Stomach (tissue), 9 donors: ENCODE results near the gene CLCN1. TPM values are rescaled to one million over a fixed set of nuclear protein-coding genes. Genes with fewer than 3 reads are reported as not detected.

ENCODE experiments used
- DNase-seq, 2 donors: peaks; one replicate each; pipeline versions ENCODE4 v3.0.0 to v3.0.0-alpha.2; 2013 to 2019
- H3K27ac ChIP-seq, 5 donors: fragments of 200-600 bp in 4 of 5; sonication (generic) in 4 of 5; one replicate each; pipeline ENCODE4 v1.5.1; 2013 to 2019; ENCODE audit warnings: mild to moderate bottlenecking in 1 of 5, moderate library complexity in 1 of 5
- H3K27me3 ChIP-seq, 3 donors: fragments of 200-600 bp; sonication (generic); one replicate each; pipeline ENCODE4 v1.5.1; 2017 to 2019; ENCODE audit warnings: mixed run types in 1 of 3
- H3K36me3 ChIP-seq, 4 donors: fragments of 200-600 bp; sonication (generic); 1 replicate in 3 of 4; 2 replicates in 1 of 4; pipeline ENCODE4 v1.5.1; 2016 to 2019
- H3K4me1 ChIP-seq, 4 donors: fragments of 200-600 bp; sonication (generic); one replicate each; pipeline ENCODE4 v1.5.1; 2016 to 2019
- H3K4me3 ChIP-seq, 4 donors: fragments of 200-600 bp; sonication (generic) in 3 of 4; one replicate each; pipeline ENCODE4 v1.5.1; 2016 to 2019; ENCODE audit warnings: mild to moderate bottlenecking in 1 of 4
- H3K9me3 ChIP-seq, 4 donors: fragments of 200-600 bp; sonication (generic); one replicate each; pipeline ENCODE4 v1.5.1; 2016 to 2019
- CTCF ChIP-seq, 7 experiments: fragments of 450-650 bp in 4 of 7; fragments of 200-600 bp in 3 of 7; sonication (generic) in 3 of 7; IDR thresholded peaks; one replicate each; pipeline ENCODE4 v1.5.1; 2016 to 2019; ENCODE audit warnings: antibody characterized with exemption in 7 of 7, control low read depth in 2 of 7, mild to moderate bottlenecking in 1 of 7
- EP300 ChIP-seq: sonication (generic); formaldehyde crosslinking; IDR thresholded peaks from one replicate; pipeline ENCODE4 v1.6.1; 2017; ENCODE audit warnings: antibody characterized with exemption
- POLR2A ChIP-seq, 4 donors: fragments of 450-650 bp; IDR thresholded peaks; one replicate each; pipeline ENCODE4 v1.6.1; 2016; ENCODE audit warnings: antibody characterized with exemption in 4 of 4, control low read depth in 2 of 4, mild to moderate bottlenecking in 1 of 4, moderate library complexity in 1 of 4
- POLR2AphosphoS5 ChIP-seq, 3 donors: sonication (generic); formaldehyde crosslinking; IDR thresholded peaks; one replicate each; pipeline ENCODE4 v1.6.1; 2016; ENCODE audit warnings: antibody characterized with exemption in 3 of 3
- WGBS, 5 donors: extraction: QIAGEN DNeasy Blood & Tissue Kit in 3 of 5; methylation state at CpG; one replicate each; pipeline versions ENCODE4 v1.1.5 to v1.1.7; 2013 to 2018; 5-methylcytosine and 5-hydroxymethylcytosine counted together
- intact Hi-C: fragments of 100-400 bp; cut with DNase I; formaldehyde crosslinking; loops from one replicate; pipeline ENCODE4 v1.15.1; 2023; ENCODE audit warnings: low total_unique reads
- polyA plus RNA-seq, 3 donors: library from polyadenylated mRNA; stranded (reverse); fragments of 200-250 nt; gene quantifications; one replicate each; pipeline ENCODE4 v1.2.3, GENCODE V29; 2013
- total RNA-seq, 5 donors: library from RNA; depleted of rRNA; stranded (reverse); fragments of >200 nt; gene quantifications; one replicate each; pipeline versions ENCODE4 v1.1.0 to v1.2.3, GENCODE V29; 2014 to 2016
- donor health status: healthy with polysubstance abuse.
- donor health status: Bipolar disorder and iron deficiency.
- donor health status: healthy.

The CLCN1 gene
- total and polyA plus RNA-seq, 8 donors = 0.28 TPM; not detected in 7

GRCh38 chr7:143385891-143386781 lies 70.2 kb downstream of the CLCN1 start:
- H3K27me3 ChIP-seq = no peaks in the 10 kb centered on the region
- peaks cover 31 to 70% (median 43%) of the 10 kb centered on the region in 4 donors for H3K36me3 ChIP-seq
- H3K27ac ChIP-seq = peak overlapping the region in 4 of 5 donors; percentile 15 to 100 (median 98)
- DNase-seq = peak in 1 of 2 donors; percentile 58
- no peaks in the 10 kb centered on the region for H3K9me3 ChIP-seq
- TF ChIP-seq POLR2AphosphoS5 (IDR thresholded peaks at IDR 0.05) (no peak), CTCF (IDR thresholded peaks at IDR 0.05) (no peak), EP300 (no peak), POLR2A (IDR thresholded peaks at IDR 0.05) (no peak)
- H3K4me3 ChIP-seq = peak overlapping the region; percentile 4 to 95 (median 42)
- 55 to 63% (median 58%) methylated on average over 19 of the region's 19 CpGs for WGBS, 5 donors
- intact Hi-C loops = no loop called here
- H3K4me1 ChIP-seq = peaks cover 54 to 93% (median 70%) of the 10 kb centered on the region in 4 donors

- H3K4me1 ChIP-seq = peaks cover 58 to 100% (median 81%) of the 10 kb centered on the region in 4 donors
Observed at GRCh38 chr7:143387156-143387975, 71.5 kb downstream of the CLCN1 start.

DNA sequence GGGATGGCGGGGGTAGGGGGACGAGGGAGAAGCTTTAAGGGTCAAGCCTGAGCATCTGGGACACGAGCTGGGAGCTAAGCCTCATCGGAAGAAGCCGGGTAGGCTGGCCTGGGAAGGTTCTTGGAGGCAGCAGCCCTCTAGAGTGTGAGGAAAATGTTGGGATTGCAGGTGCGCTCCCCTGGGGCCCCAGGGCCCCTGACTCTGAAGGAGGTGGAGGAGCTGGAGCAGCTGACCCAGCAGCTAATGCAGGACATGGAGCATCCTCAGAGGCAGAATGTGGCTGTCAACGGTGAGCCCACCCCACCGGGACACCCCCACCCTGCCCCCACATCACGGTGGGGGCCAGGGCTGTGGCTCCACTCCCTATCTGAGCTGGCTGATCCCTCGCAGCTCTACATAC lies 72.1 kb downstream of the CLCN1 start:
- no peak overlapping the region for H3K4me3 ChIP-seq

More at GRCh38 chr7:143387156-143387975, 71.5 kb downstream of the CLCN1 start:
- DNase-seq = no peak
- Histone ChIP-seq H3K36me3 (peaks cover 35 to 79% (median 48%) of the 10 kb centered on the region in 4 donors), H3K27ac (peak overlapping the region in 3 of 5 donors; percentile 23 to 100 (median 99)), H3K4me3 (peak overlapping the region in 1 of 4 donors; percentile 78), H3K27me3 (no peaks in the 10 kb centered on the region), H3K9me3 (no peaks in the 10 kb centered on the region)
- 73 to 89% (median 84%) methylated on average over 18 to 23 of the region's 23 CpGs for WGBS, 5 donors
- TF ChIP-seq POLR2A (IDR thresholded peaks at IDR 0.05) (no peak), CTCF (IDR thresholded peaks at IDR 0.05) (no peak), POLR2AphosphoS5 (IDR thresholded peaks at IDR 0.05) (no peak), EP300 (no peak)
- intact Hi-C loops = no loop called here

DNA sequence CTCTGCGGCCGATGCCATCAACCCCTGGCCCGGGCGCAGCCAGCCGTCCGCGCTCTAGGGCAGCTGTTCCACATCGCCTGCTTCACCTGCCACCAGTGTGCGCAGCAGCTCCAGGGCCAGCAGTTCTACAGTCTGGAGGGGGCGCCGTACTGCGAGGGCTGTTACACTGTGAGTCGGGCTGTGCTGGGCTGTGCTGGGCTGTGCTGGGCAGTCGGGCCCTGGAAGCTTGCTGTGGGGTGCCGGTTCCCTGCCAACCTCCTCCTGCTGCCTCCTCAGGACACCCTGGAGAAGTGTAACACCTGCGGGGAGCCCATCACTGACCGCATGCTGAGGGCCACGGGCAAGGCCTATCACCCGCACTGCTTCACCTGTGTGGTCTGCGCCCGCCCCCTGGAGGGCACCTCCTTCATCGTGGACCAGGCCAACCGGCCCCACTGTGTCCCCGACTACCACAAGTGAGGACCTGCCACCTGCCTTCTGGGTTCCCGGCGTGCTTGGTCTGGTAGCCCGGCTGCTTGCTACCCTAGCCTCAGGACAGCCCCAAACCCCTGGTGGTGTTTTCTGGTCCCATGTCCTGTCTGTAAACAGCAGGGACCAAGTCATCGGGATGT lies 72.7 kb downstream of the CLCN1 start:
- TF ChIP-seq POLR2A (IDR thresholded peaks at IDR 0.05) (no peak), EP300 (no peak), POLR2AphosphoS5 (IDR thresholded peaks at IDR 0.05) (no peak), CTCF (IDR thresholded peaks at IDR 0.05) (no peak)
- Histone ChIP-seq H3K36me3 (peaks cover 40 to 77% (median 53%) of the 10 kb centered on the region in 4 donors), H3K4me1 (peaks cover 58 to 100% (median 81%) of the 10 kb centered on the region in 4 donors), H3K27ac (peak overlapping the region in 3 of 5 donors; percentile 20 to 99 (median 87)), H3K9me3 (no peaks in the 10 kb centered on the region), H3K4me3 (no peak overlapping the region), H3K27me3 (no peaks in the 10 kb centered on the region)
- DNase-seq = no peak
- intact Hi-C loops = no loop called here
- WGBS, 5 donors = 87 to 94% (median 91%) methylated on average over 18 to 28 of the region's 28 CpGs

More for the DNA sequence above, 72.1 kb downstream of the CLCN1 start:
- intact Hi-C loops = no loop called here
- peaks cover 40 to 79% (median 51%) of the 10 kb centered on the region in 4 donors for H3K36me3 ChIP-seq
- H3K4me1 ChIP-seq = peaks cover 58 to 100% (median 81%) of the 10 kb centered on the region in 4 donors
- TF ChIP-seq EP300 (no peak), POLR2AphosphoS5 (IDR thresholded peaks at IDR 0.05) (no peak), POLR2A (IDR thresholded peaks at IDR 0.05) (no peak)
- no peaks in the 10 kb centered on the region for H3K27me3 ChIP-seq
- DNase-seq = no peak
- WGBS, 5 donors = 73 to 87% (median 85%) methylated on average over 8 to 10 of the region's 10 CpGs
- peak overlapping the region in 4 of 5 donors; percentile 4 to 99 (median 54) for H3K27ac ChIP-seq
- H3K9me3 ChIP-seq = no peaks in the 10 kb centered on the region
